Brain microvascular endothelial cell (primary cell): ENCODE data around the gene ANKHD1.
A peak's percentile ranks its signal among the peaks of the same experiment; 100 is the strongest.

ENCODE experiments used
- DNase-seq: peaks from one replicate; pipeline ENCODE4 v3.0.0-alpha.2; 2020
- H3K27ac ChIP-seq: fragments of 250-450 bp; sonication (Bioruptor Pico); 2 replicates; pipeline ENCODE4 v1.5.1; 2020; ENCODE audit warnings: mild to moderate bottlenecking, moderate library complexity
- H3K27me3 ChIP-seq: fragments of 250-450 bp; sonication (Bioruptor Pico); replicated peaks from 2 replicates; pipeline ENCODE4 v1.5.1; 2020; ENCODE audit warnings: mild to moderate bottlenecking
- H3K36me3 ChIP-seq: fragments of 250-450 bp; sonication (Bioruptor Pico); replicated peaks from 2 replicates; pipeline ENCODE4 v1.5.1; 2020; ENCODE audit warnings: mild to moderate bottlenecking
- H3K4me3 ChIP-seq: 2 replicates; pipeline ENCODE4 v1.5.1; 2011; ENCODE audit warnings: low read depth, mild to moderate bottlenecking, control low read depth, low read length, moderate library complexity
- CTCF ChIP-seq: IDR thresholded peaks from 2 replicates; pipeline ENCODE4 v1.5.1; 2011; ENCODE audit warnings: low read depth, mild to moderate bottlenecking, moderate library complexity, low read length, control low read depth, inconsistent platforms; ENCODE audit errors: missing control alignments
- in situ Hi-C: cut with HindIII; loops from 2 replicates; pipeline ENCODE4 v1.10.0; 2017; ENCODE audit warnings: low sequenced_read_pairs, low pct_ligation_motif_present

ANKHD1 gene

GRCh38 chr5:140363631-140364471, 37.8 kb upstream of the ANKHD1 start:
- DNase-seq, result no peak
- in situ Hi-C loops, result no loop called here
- no peaks in the 10 kb centered on the region for H3K27me3 ChIP-seq
- H3K4me3 ChIP-seq, result peak overlapping the region; percentile 48
- H3K27ac ChIP-seq, result no peak overlapping the region
- H3K36me3 ChIP-seq, result no peaks in the 10 kb centered on the region
- no peak for TF ChIP-seq CTCF

GRCh38 chr5:140364472-140364765, 37.2 kb upstream of the ANKHD1 start:
- no peak for TF ChIP-seq CTCF
- Histone ChIP-seq H3K4me3 (no peak overlapping the region), H3K27ac (no peak overlapping the region), H3K36me3 (no peaks in the 10 kb centered on the region), H3K27me3 (no peaks in the 10 kb centered on the region)
- in situ Hi-C loops, result no loop called here
- no peak for DNase-seq

GRCh38 chr5:140365282-140365681, 36.4 kb upstream of the ANKHD1 start:
- DNase-seq, result no peak
- in situ Hi-C loops, result no loop called here
- no peaks in the 10 kb centered on the region for H3K27me3 ChIP-seq
- TF ChIP-seq CTCF, result no peak
- H3K27ac ChIP-seq, result no peak overlapping the region
- H3K36me3 ChIP-seq, result no peaks in the 10 kb centered on the region
- no peak overlapping the region for H3K4me3 ChIP-seq

GRCh38 chr5:140365941-140366340, 35.7 kb upstream of the ANKHD1 start:
- no peak for TF ChIP-seq CTCF
- no peak for DNase-seq
- Histone ChIP-seq H3K27ac (no peak overlapping the region), H3K36me3 (no peaks in the 10 kb centered on the region), H3K4me3 (no peak overlapping the region), H3K27me3 (no peaks in the 10 kb centered on the region)
- in situ Hi-C loops, result no loop called here

DNA sequence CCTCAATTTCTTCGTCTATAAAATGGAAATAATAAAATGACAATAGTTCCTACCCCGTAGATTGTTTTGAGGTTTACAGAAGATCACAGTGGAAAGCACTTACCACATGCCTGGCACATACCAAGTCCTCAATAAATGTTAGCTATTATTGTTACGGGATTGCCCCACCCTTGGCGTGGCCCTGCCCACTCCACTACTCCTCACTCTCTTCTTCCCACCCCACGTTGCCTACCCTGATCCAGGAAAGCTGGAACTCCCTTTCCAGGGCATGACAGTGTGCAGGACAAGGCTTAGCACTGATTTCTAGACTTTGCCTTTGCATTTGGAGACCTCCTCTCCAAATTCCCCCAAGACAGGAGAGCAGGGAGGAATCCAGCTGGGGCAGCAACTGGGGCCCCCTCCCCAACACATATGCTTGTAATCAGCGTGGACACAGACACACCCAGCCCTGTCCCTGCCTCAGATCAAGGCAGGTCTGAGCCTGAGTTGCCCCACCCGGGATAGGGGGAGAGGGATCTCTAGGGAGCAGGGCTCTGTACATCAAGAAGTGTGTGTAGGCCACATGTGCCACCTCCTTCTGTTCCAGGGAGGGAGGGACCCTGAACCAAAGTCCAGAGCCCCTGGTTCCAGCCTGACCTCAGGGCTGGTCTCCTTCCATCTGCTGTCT, 34.9 kb upstream of the ANKHD1 start:
- DNase-seq, result no peak
- no peaks in the 10 kb centered on the region for H3K36me3 ChIP-seq
- TF ChIP-seq CTCF, result no peak
- H3K4me3 ChIP-seq, result no peak overlapping the region
- no peaks in the 10 kb centered on the region for H3K27me3 ChIP-seq
- no peak overlapping the region for H3K27ac ChIP-seq
- in situ Hi-C loops, result no loop called here
